NCI-H460 (cell line): ENCODE measurements around the gene SLC2A6. TPM values are rescaled to one million over a fixed set of nuclear protein-coding genes. Genes with fewer than 3 reads are reported as not detected.

Experiments used
- DNase-seq: peaks from one replicate; pipeline ENCODE4 v3.0.0-alpha.2; 2016; ENCODE audit warnings: low read depth; ENCODE audit errors: extremely low read depth
- total RNA-seq: library from RNA; depleted of rRNA; stranded (reverse); fragments of >200 nt; shearing (Covaris generic); gene quantifications from 2 replicates; pipeline ENCODE4 v1.2.3, GENCODE V29; 2014

SLC2A6 gene
- total RNA-seq, 1 experiment from 2014 or later: 4.0 TPM

GRCh38 chr9:133445293-133445969 lies 33.5 kb downstream of the SLC2A6 start:
- no peak for DNase-seq

- DNase-seq: no peak
These were observed 34.9 kb downstream of the SLC2A6 start for GRCh38 chr9:133443982-133444381.

GRCh38 chr9:133443248-133443647 lies 35.7 kb downstream of the SLC2A6 start:
- no peak for DNase-seq

GRCh38 chr9:133441571-133441970 lies 37.3 kb downstream of the SLC2A6 start:
- no peak for DNase-seq

- DNase-seq: no peak
These were observed 38.0 kb downstream of the SLC2A6 start for GRCh38 chr9:133440874-133441273.

GRCh38 chr9:133439337-133439736 lies 39.6 kb downstream of the SLC2A6 start:
- no peak for DNase-seq

- DNase-seq: no peak
These were observed 41.0 kb downstream of the SLC2A6 start for GRCh38 chr9:133437753-133438531.

GRCh38 chr9:133436681-133437080 lies 42.2 kb downstream of the SLC2A6 start:
- no peak for DNase-seq

- DNase-seq: no peak
These were observed 45.5 kb downstream of the SLC2A6 start for GRCh38 chr9:133433351-133433843.

GRCh38 chr9:133430244-133430643 lies 48.7 kb downstream of the SLC2A6 start:
- DNase-seq: no peak

GRCh38 chr9:133429641-133430161 lies 49.2 kb downstream of the SLC2A6 start:
- no peak for DNase-seq

GRCh38 chr9:133429214-133429613 lies 49.7 kb downstream of the SLC2A6 start:
- DNase-seq: no peak

- DNase-seq: no peak
These were observed 50.2 kb downstream of the SLC2A6 start for GRCh38 chr9:133428617-133429101.

- no peak for DNase-seq
These were observed 51.1 kb downstream of the SLC2A6 start for GRCh38 chr9:133427658-133428348.

- DNase-seq: no peak
These were observed 52.9 kb downstream of the SLC2A6 start for GRCh38 chr9:133426011-133426410.

- DNase-seq: no peak
These were observed 53.8 kb downstream of the SLC2A6 start for GRCh38 chr9:133425049-133425632.

- DNase-seq: no peak
These were observed 54.7 kb downstream of the SLC2A6 start for GRCh38 chr9:133424187-133424586.

- DNase-seq: no peak
These were observed 55.7 kb downstream of the SLC2A6 start for GRCh38 chr9:133423216-133423615.

- DNase-seq: no peak
These were observed 57.0 kb downstream of the SLC2A6 start, which contains the start of gene ADAMTS13 for GRCh38 chr9:133421615-133422542. Gene ADAMTS13, plus strand, starts transcription at chr9:133422367. Its CDS starts 77 bp downstream, at chr9:133422444.
